HG03045 (cell line): ENCODE measurements around the gene TCF21.
A peak's percentile ranks its signal among the peaks of the same experiment; 100 is the strongest.

Source experiments
- ATAC-seq: cut with Tn5 transposase; IDR thresholded peaks from one replicate; pipeline ENCODE4 v1.9.1; 2021; ENCODE audit warnings: mild to moderate bottlenecking, moderate library complexity; ENCODE audit not compliant: unreplicated experiment

TCF21 gene

GRCh38 chr6:133889557-133890403 is 867 bp downstream of the TCF21 start:
- ATAC-seq, result no peak

- ATAC-seq, result no peak
These were observed 1.8 kb downstream of the TCF21 start for GRCh38 chr6:133890711-133891148.

DNA sequence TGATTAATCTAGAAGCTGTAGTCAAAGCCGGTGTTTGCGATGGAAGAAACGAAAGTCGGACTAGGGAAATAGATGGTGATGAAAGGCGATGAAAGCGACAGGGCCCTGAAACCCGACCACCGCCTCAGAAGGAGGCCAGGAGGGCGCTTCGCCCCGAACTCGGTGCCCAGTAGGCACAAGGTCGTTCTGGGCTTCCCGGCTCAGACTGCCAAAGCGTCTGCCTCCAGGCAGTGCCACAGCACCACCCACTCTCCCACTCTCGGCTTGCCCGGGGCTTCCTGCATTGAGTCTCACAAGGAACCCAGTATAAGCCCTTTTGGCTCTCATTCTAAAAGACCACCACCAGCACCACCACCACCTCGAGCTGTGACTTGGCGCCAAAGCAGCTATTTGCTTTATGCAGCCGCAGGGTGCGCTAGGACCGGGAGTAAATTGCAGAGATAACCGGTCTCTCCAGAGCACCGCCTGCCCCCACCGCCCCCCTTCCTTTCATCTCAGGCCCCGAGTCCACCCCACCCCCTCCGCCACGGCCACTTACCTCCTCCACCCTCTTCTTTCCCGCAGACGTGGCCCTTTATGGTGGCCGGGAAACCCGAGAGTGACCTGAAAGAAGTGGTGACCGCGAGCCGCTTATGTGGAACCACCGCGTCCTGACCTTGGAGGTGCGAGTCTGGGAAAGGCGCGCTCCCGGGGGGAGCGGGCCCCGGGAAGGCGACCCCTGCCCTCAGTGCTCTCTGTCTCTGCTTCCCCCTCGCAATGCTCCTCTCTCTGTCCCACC is 2.4 kb downstream of the TCF21 start:
- no peak for ATAC-seq

DNA sequence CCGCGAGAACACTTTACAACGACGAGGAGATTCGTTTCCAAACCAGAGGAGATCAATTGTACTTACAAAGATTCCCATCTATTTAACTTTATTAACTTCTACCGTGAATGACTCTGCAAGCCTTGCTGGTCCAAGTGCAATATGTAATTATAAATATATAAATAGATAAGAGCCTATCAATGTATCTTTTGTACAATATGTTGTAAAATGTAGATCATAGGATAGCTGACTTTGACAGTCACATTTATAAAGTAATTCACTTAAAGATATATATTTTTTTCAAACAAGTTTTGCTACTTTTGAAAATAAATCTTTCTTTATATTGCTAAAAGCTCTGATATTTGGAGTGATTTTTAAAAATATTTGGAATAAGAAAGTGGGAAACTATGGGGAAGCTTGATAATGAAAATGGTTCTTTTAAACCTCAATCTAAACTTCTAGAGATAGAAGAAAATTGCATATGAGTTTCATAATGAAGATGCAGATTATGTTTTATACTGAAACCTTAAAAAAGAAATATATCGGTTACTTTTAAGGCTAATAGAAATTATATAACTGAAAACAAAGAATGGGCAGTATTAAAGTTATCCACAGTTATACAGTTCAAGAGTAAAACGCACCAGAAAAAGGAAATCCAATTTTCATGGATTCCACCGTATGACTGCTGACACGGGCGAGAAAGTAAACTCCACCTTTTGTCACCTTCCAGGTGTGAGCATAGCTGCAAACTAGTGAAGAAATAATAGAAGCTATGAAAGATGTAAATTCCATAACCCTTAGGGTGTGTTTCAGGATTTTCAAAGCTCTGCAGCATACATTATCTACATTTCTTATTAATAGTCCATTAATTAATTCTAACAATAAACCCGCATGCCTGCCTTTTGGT is 3.3 kb downstream of the TCF21 start:
- ATAC-seq, result no peak

- no peak for ATAC-seq
These were observed 4.1 kb downstream of the TCF21 start for GRCh38 chr6:133892813-133893691.

GRCh38 chr6:133893946-133894345 is 5.0 kb downstream of the TCF21 start:
- no peak for ATAC-seq

DNA sequence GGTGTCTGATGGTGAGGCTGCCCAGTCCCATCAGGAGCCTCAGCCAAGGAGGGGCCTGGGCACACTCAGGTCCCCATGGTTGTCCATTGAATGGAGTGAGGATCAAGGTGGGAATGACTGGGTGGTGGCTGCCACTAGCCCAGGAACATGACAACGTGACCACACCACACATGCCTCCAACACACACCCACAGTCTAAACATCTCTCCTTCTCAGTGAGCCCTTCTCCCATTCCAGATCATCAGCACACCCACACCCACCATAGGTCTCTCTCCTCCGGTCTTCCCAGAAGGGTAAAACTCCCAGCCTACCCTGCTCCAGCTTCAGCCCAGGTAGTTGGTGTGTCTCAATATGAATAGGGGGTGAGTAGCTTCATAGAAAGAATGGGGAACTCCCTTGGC is 5.5 kb downstream of the TCF21 start:
- ATAC-seq, result no peak

DNA sequence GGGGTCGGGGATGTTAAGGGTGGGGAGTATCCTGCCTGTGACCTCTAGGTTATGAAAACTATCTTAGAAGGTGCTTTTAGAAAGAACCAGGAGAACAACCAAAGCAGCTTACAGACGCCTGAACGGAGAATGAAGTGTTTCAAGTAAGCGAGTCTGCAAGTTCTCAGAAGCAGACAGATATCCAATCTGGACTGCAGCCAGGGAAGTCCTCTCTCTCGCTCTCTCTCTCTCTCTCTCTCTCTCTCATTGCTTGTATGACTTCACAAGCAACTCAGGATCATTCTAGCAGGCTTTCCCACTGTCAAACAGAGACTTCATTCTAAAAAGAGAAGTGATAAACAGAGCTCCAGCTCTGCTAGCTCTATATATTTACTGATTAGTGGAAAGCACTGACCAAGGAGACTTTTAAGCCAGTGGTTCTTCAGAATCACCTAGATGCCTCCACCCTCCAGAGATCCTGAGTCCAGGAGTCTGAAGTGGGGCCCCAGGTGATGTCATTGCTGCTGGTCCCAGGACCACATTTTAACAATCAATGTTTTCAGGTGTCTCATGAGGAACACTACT is 6.0 kb downstream of the TCF21 start:
- no peak for ATAC-seq

GRCh38 chr6:133895573-133896343 is 6.8 kb downstream of the TCF21 start:
- ATAC-seq, result no peak

DNA sequence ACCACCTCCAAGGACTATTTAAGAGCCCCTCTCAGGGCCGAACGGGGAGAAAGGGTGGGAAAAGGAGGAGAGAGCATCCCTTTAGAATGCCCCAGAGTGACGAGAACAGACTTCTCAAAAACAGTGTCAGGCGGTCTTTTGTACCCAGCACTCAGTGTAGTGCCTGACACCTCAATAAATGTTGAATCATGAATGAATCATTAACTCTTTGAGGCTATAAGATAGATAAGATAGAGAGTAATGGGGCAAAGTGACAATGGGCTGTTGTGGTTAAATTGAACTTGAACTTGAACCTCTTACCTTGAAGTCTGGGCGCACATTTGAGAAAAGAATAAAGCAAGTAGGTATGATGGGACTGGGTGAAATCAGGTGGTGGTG is 7.4 kb downstream of the TCF21 start:
- ATAC-seq, result no peak

- ATAC-seq, result no peak
These were observed 9.3 kb downstream of the TCF21 start for GRCh38 chr6:133898263-133898662.

DNA sequence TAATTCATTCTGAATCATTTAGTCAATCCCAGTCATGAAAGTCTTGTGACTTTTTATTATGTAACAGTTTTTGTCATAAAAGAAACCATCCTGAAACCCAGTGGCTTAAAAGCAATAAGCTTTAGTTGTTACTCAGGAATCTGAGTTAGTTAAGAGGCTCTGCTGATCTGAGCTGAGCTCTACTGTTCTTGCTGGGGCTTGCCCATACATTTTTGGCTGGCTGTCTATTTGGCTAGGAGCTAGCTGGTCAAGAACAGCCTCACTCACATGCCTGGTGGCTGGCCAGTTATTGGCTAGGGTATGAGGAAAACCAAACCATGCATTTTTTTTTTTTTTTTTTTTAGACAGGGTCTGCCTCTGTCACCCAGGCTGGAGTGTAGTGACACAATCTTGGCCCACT is 10.6 kb downstream of the TCF21 start:
- ATAC-seq, result no peak

- ATAC-seq, result no peak
These were observed 14.9 kb downstream of the TCF21 start for GRCh38 chr6:133903855-133904254.

DNA sequence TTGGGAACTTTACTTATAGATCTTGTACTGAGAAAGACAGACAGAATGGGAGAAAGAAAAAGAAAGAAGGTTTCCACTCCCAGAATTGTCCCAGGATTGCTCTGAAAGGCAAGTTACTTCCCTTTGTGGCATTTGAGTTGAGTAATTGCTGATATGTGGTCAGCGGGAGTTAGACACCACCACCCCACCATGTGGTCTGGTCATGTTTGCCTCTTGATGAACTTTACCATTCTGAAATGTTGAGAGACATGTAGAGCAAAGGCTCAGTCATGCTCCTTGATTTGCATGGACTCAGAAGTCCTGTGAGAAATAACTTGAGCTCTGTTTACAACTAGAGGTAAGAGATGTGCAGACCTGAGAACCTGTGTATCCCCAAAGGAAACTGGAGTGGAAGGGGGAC is 17.1 kb downstream of the TCF21 start:
- no peak for ATAC-seq

GRCh38 chr6:133916650-133917151 is 27.8 kb downstream of the TCF21 start:
- peak; percentile 80 for ATAC-seq

GRCh38 chr6:133917781-133918180 is 28.9 kb downstream of the TCF21 start:
- no peak for ATAC-seq

DNA sequence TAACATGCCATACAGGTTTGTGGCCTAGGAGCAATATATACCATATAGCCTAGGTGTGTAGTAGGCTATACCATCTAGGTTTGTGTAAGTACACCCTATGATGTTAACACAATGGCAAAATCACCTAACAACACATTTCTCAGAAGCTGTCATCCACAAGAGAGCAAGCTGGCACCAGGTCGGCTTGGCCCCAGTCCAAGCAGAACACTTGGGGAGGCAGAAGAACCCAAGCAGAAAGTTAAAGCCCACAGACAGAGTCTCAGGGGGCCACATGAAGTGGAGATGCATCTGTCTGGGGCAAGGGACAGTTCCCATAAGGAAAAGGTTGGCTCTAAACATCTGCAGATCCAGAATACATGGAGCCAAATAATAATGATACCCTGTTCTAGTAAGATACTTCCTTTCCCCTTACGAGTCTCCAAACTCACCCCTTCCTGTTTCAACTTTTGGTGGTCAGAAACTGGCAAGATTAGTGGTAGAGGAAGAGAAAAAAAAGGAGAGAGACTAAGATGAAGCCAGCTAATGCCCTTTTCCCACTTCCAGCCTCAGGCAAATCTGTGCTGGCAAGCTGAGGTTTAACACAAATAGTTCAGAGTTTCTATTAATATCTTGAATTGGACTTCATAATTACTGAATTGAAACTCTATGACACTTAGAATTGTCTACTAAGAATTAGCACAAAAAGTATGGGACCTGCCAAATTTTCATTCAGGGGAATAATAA is 29.5 kb downstream of the TCF21 start:
- no peak for ATAC-seq

- ATAC-seq, result no peak
These were observed 30.4 kb downstream of the TCF21 start for GRCh38 chr6:133919362-133919761.
